NCI-H1694 (cell line): ENCODE data around the gene FBL.
A peak's percentile ranks its signal among the peaks of the same experiment; 100 is the strongest.
"Not testable (repeated sequence)": the region's sequence is repeated elsewhere in the genome, so short reads cannot be mapped to it uniquely, and the experiment has no call there.

Source experiments
- DNase-seq: peaks from one replicate; lab custom pipeline; 2025; lab: John Stamatoyannopoulos, UW

The FBL gene

GRCh38 chr19:39824143-39825092 lies 21.8 kb downstream of the FBL start:
- DNase-seq = peak; percentile 98

GRCh38 chr19:39823686-39824085 lies 22.5 kb downstream of the FBL start:
- DNase-seq = no peak

DNA sequence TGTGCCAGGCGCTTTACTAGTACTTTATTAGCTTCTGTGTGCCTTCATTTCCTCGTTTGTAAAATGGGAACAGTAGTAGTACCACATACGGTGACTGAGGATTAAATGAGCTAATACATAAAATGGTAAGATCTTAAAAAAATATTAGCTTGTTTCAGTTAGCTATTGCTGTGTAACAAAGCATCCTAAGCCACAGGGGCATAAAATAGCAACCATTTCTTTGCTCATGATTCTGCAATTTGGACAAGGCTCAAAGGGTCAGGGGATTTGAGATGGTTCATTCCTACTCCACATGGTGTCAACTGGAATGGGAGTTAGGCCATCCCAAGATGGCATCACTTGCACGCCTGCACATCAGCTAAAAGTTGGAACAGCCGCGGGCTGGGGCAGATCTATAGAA lies 25.5 kb downstream of the FBL start:
- DNase-seq = no peak

DNA sequence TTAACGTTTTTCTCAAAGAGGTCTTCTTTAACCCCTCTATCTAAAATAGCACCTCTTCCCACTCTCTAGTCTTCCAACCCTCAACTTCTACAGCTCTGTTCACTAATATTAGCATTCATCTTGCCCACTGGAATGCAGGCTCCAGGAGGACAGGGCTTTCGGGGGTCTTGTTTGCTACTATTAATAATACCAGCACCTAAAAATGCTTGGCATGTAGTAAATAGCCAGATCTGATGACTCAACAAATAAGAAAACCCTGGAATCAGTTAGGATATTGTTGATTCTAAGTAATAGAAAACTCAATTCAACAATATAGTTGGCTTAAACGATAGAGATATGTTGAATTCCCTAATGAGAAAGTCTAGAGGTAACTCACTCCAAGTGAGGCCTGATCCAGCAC lies 26.4 kb downstream of the FBL start:
- no peak for DNase-seq

- no peak for DNase-seq
Observed at GRCh38 chr19:39818626-39819097, 27.5 kb downstream of the FBL start.

- no peak for DNase-seq
Observed at GRCh38 chr19:39817888-39818561, 28.2 kb downstream of the FBL start.

DNA sequence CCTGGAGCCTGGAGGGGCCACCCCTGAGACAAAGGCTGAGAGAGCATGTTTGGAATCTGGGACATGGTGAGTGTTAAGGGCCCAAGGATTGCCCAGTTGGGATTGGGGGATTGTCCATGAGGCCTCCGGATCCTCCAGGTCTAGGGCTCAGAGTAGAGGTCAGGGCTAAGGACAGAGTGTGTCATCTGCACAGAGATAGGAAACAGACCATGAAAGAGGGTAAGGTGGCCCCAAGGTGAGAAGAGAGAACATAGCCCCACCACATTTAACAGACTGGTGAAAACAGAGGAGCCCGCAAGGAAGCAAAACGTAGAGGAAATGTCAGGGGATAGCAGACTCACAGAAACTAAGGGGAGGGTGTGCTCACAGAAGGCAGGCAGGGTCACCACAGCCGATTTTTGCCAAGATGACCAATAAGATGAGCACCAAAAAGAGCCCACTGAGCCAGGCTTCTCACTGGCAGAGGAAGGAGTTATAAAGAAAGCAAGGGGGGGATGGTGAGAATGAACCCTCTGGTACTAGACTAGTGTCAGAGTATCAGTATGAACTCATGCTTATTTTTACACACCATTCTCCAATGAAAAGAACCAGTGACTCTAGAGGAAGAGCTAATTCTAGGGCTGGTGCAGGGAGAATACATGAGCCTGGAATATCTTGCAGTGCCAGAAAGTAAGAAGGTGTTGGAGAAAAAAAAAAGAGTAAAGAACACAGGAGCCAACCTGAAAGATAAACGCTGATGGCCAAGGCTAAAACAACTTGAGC lies 29.7 kb downstream of the FBL start:
- no peak for DNase-seq

DNA sequence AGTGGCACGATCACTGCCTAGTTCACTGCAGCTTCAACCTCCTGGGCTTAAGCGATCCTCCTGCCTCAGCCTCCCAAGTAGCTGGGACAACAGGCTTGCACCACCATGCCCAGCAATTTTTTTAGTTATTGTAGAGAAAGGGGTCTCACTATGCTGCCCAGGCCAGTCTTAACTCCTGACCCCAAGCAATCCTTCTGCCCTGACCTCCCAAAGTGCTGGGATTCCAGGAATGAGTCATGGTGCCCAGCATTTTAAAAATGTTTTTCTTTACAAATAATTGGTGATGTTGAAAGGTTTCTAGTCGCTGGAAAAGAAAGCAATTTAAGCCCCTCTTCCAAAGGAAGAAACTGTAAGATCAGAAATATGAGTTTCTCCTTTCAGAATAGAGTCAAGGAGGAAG lies 31.6 kb downstream of the FBL start:
- no peak for DNase-seq

GRCh38 chr19:39814111-39814510 lies 32.1 kb downstream of the FBL start:
- not testable (repeated sequence) for DNase-seq

GRCh38 chr19:39813264-39813993 lies 32.8 kb downstream of the FBL start:
- no peak for DNase-seq

DNA sequence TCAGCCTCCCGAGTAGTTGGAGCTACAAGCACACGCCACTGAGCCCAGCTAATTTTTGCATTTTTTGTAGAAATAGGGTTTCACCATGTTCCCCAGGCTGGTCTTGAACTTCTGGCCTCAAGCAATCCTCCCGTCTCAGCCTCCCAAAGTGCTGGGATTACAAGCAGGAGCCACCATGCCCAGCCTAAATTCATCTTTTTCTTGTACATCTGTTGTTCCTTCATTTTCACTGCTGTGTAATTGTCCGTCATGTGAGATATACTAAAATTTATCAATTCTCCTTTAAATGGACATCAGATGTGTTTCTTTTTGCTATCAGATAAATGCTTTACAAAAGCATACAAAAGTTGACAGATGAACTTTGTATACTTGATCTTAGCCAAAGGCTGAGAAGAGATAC lies 35.1 kb downstream of the FBL start:
- DNase-seq = no peak

GRCh38 chr19:39810424-39810823 lies 35.8 kb downstream of the FBL start:
- no peak for DNase-seq

GRCh38 chr19:39809368-39809767 lies 36.8 kb downstream of the FBL start:
- DNase-seq = no peak

GRCh38 chr19:39808688-39809087 lies 37.5 kb downstream of the FBL start:
- DNase-seq = not testable (repeated sequence)

DNA sequence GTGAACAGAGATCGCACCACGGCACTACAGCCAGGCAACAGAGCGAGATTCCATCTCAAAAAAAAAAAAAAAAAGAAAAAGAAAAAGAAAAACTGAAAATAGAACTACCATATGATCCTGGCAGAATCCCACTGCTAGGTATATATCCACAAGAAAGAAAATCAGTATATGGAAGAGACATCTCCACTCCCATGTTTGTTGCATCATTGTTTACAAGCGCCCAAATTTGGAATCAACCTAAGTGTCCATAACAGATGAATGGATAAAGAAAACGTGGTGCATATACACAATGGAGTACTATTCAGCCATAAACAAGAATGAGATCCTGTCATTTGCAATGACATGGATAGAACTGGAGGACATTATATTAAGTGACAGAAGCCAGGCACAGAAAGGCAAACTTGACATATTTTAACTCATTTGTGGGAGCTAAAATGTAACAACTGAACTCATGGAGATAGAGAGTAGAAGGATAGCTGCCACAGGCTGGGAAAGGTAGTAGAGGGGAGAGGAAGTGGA lies 38.3 kb downstream of the FBL start:
- DNase-seq = no peak

DNA sequence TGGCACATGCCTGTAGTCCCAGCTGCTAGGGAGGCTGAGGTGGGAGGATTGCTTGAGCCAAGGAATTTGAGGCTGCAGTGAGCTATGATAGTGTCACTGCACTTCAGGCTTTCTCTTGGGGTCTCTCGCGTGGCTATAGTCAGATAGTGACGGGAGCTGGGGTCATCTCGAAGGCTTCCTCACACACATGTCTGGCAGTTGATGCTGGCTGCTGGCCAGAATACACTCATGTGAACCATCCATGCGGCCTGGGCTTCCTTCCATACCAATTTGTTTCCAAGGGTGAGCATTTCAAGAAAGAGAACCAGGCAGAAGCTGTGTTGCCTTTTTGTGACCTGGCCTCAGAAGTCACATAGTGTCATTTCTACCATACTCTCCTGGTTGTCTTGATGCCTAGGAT lies 41.1 kb downstream of the FBL start:
- no peak for DNase-seq

GRCh38 chr19:39802958-39803357 lies 43.2 kb downstream of the FBL start:
- DNase-seq = no peak

- no peak for DNase-seq
Observed at GRCh38 chr19:39797083-39797482, 49.1 kb downstream of the FBL start.

DNA sequence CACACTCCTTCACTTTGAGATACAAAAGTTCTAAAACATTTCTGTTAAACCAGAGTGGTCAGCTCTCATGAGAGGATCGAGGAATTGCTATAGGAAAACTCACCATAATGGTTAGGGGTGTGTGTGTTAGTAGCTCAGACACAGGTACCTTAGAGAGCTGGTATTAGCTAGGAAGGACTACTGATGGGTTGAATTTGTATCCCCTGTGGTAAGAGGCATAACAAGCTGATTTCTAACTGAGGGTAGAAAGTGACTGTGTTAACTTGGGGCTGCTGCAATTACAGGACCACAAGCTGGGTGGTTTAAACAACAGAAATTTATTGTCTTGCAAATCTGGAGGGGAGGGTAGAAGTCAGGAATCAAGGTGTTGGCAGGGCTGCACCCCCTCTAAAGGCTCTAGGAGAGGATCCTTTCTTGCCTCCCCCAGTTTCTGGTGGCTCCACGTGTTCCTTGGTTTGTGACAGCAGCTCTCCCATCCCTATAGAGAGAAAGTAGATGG lies 50.1 kb downstream of the FBL start:
- DNase-seq = no peak

GRCh38 chr19:39795001-39795400 lies 51.2 kb downstream of the FBL start:
- no peak for DNase-seq

GRCh38 chr19:39792999-39793546 lies 53.1 kb downstream of the FBL start:
- peak; percentile 82 for DNase-seq
